C4-2B (cell line): ENCODE data around the gene METTL1.

Experiments
- ZFX ChIP-seq: fragments of 450-650 bp; IDR thresholded peaks from 2 replicates; pipeline ENCODE4 v1.6.1; 2017
- TF ChIP-seq, protein P1 (sequence below): fragments of 450-650 bp; conservative IDR thresholded peaks from 2 replicates; pipeline ENCODE4 v1.5.1; 2017; ENCODE audit warnings: mild to moderate bottlenecking

- TF ChIP-seq, protein P1, sequence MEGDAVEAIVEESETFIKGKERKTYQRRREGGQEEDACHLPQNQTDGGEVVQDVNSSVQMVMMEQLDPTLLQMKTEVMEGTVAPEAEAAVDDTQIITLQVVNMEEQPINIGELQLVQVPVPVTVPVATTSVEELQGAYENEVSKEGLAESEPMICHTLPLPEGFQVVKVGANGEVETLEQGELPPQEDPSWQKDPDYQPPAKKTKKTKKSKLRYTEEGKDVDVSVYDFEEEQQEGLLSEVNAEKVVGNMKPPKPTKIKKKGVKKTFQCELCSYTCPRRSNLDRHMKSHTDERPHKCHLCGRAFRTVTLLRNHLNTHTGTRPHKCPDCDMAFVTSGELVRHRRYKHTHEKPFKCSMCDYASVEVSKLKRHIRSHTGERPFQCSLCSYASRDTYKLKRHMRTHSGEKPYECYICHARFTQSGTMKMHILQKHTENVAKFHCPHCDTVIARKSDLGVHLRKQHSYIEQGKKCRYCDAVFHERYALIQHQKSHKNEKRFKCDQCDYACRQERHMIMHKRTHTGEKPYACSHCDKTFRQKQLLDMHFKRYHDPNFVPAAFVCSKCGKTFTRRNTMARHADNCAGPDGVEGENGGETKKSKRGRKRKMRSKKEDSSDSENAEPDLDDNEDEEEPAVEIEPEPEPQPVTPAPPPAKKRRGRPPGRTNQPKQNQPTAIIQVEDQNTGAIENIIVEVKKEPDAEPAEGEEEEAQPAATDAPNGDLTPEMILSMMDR: no peak
- no peak for TF ChIP-seq ZFX
Measured at GRCh38 chr12:57764662-57765002, 7.3 kb downstream of the METTL1 start.
